Type B pancreatic cell (in vitro differentiated cells): ENCODE results near the gene ZNF638. TPM values are rescaled to one million over a fixed set of nuclear protein-coding genes. Genes with fewer than 3 reads are reported as not detected.

ENCODE experiments used
- DNase-seq: peaks from one replicate; pipeline ENCODE4 v3.0.0; 2021; ENCODE audit warnings: mixed read lengths; ENCODE audit not compliant: unreplicated experiment; ENCODE audit errors: extremely low spot score
- H3K27ac Mint-ChIP-seq: 2 replicates; pipeline ENCODE4 v1.8.0; 2021; ENCODE audit warnings: mild to moderate bottlenecking, mixed read lengths
- H3K27me3 Mint-ChIP-seq: 2 replicates; pipeline ENCODE4 v1.8.0; 2021; ENCODE audit warnings: mixed read lengths
- H3K36me3 Mint-ChIP-seq: 2 replicates; pipeline ENCODE4 v1.8.0; 2021; ENCODE audit warnings: mixed read lengths
- H3K4me1 Mint-ChIP-seq: one replicate; pipeline ENCODE4 v1.8.0; 2021; ENCODE audit warnings: mixed read lengths; ENCODE audit not compliant: unreplicated experiment
- H3K4me3 Mint-ChIP-seq: 2 replicates; pipeline ENCODE4 v1.8.0; 2021; ENCODE audit warnings: mild to moderate bottlenecking, mixed read lengths
- H3K9me3 Mint-ChIP-seq: 2 replicates; pipeline ENCODE4 v1.8.0; 2021; ENCODE audit warnings: mixed read lengths
- total RNA-seq: library from RNA; stranded (reverse); gene quantifications from 2 replicates; pipeline ENCODE4 v1.2.1, GENCODE V29; 2021; ENCODE audit warnings: low replicate concordance
- TF ChIP-seq, protein P1 (sequence below): fragments of 200-600 bp; sonication (generic); conservative IDR thresholded peaks from 2 replicates; pipeline ENCODE4 v1.5.0; 2021; ENCODE audit warnings: antibody characterized with exemption, mild to moderate bottlenecking

The ZNF638 gene
- total RNA-seq, 1 donor from 2014 or later: 149 TPM

DNA sequence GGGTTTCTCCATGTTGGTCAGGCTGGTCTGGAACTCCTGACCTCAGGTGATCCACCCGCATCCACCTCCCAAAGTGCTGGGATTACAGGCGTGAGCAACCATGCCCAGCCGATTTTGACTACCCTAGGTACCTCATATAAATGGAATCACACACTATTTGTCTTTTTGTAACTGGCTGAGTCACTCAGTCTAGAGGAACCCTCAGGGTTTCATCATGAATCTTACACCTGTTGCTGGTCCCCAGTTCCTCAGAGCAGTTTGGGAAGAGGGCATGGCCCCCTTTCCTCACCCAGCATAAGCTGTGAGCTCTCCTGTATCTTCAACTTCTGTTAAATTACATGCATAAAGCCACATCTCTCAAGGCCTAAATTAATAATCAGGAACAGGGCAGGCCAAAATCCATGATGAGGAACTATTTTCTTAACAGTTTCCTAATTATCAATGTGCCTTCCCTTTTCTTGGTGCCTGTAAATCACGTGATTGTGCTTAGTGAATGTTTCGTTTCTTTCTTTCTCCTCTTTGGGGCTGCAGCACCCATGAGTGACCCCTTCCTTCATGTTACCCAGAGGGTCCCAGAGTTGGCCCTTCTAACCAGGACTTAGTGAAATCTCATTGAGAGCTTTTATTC is 142.6 kb downstream of the ZNF638 start:
- DNase-seq: no peak
- no peak overlapping the region for H3K27ac Mint-ChIP-seq
- H3K27me3 Mint-ChIP-seq: peaks cover 10% of the 10 kb centered on the region
- H3K4me1 Mint-ChIP-seq: no peaks in the 10 kb centered on the region
- H3K4me3 Mint-ChIP-seq: no peak overlapping the region
- H3K9me3 Mint-ChIP-seq: no peaks in the 10 kb centered on the region
- TF ChIP-seq, protein P1, sequence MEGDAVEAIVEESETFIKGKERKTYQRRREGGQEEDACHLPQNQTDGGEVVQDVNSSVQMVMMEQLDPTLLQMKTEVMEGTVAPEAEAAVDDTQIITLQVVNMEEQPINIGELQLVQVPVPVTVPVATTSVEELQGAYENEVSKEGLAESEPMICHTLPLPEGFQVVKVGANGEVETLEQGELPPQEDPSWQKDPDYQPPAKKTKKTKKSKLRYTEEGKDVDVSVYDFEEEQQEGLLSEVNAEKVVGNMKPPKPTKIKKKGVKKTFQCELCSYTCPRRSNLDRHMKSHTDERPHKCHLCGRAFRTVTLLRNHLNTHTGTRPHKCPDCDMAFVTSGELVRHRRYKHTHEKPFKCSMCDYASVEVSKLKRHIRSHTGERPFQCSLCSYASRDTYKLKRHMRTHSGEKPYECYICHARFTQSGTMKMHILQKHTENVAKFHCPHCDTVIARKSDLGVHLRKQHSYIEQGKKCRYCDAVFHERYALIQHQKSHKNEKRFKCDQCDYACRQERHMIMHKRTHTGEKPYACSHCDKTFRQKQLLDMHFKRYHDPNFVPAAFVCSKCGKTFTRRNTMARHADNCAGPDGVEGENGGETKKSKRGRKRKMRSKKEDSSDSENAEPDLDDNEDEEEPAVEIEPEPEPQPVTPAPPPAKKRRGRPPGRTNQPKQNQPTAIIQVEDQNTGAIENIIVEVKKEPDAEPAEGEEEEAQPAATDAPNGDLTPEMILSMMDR: no peak
- no peaks in the 10 kb centered on the region for H3K36me3 Mint-ChIP-seq

GRCh38 chr2:71474744-71475397 is 143.3 kb downstream of the ZNF638 start:
- Mint-ChIP-seq H3K4me1 (no peaks in the 10 kb centered on the region), H3K36me3 (no peaks in the 10 kb centered on the region), H3K27me3 (peaks cover 4% of the 10 kb centered on the region), H3K9me3 (no peaks in the 10 kb centered on the region), H3K27ac (no peak overlapping the region), H3K4me3 (no peak overlapping the region)
- no peak for DNase-seq
- TF ChIP-seq, protein P1: no peak

- no peak overlapping the region for H3K4me3 Mint-ChIP-seq
- no peak for DNase-seq
- TF ChIP-seq, protein P1: no peak
- no peaks in the 10 kb centered on the region for H3K9me3 Mint-ChIP-seq
- no peak overlapping the region for H3K27ac Mint-ChIP-seq
- H3K4me1 Mint-ChIP-seq: no peaks in the 10 kb centered on the region
- no peaks in the 10 kb centered on the region for H3K36me3 Mint-ChIP-seq
- no peaks in the 10 kb centered on the region for H3K27me3 Mint-ChIP-seq
Observed at GRCh38 chr2:71476495-71476894, 144.9 kb downstream of the ZNF638 start.

DNA sequence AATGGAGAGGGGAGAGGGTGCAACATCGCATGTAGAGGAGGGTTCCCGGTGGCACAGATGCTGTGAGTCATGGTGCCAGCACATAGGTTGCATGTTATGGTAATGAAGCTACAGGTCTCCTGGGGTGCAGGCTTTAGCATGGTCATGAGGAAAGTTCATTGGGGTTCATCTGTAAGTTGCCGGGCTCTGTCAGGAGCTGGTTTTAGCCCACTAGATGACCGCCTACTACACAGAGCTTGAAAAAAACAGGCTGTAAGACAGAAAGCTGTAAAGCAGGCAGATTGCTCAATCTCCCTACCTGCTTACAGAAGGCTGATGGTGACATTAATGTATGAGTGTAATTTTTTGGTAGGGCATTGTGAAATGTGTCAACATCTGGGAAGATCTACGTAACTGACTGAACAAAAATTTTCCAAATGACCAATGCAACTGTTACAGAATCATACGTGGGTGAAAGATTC is 145.7 kb downstream of the ZNF638 start:
- Mint-ChIP-seq H3K9me3 (no peaks in the 10 kb centered on the region), H3K27me3 (no peaks in the 10 kb centered on the region), H3K27ac (no peak overlapping the region), H3K36me3 (no peaks in the 10 kb centered on the region), H3K4me3 (no peak overlapping the region), H3K4me1 (no peaks in the 10 kb centered on the region)
- TF ChIP-seq, protein P1: no peak
- DNase-seq: no peak

- no peak for DNase-seq
- Mint-ChIP-seq H3K4me1 (no peaks in the 10 kb centered on the region), H3K36me3 (no peaks in the 10 kb centered on the region), H3K9me3 (no peaks in the 10 kb centered on the region), H3K27ac (no peak overlapping the region), H3K27me3 (no peaks in the 10 kb centered on the region), H3K4me3 (no peak overlapping the region)
- TF ChIP-seq, protein P1: no peak
Observed at GRCh38 chr2:71478806-71479205, 147.2 kb downstream of the ZNF638 start.
